Activated T-cell treated with anti-CD3 and anti-CD28 coated beads, Interleukin-2, amount 50 U/mL, for 24 hours (primary cell): Measurements from ENCODE around the gene MELTF.

ENCODE experiments used
- DNase-seq: peaks from one replicate; pipeline ENCODE4 v3.0.0-alpha.2; 2020
- H3K27ac Mint-ChIP-seq: 2 replicates; pipeline ENCODE4 v1.8.0; 2020; ENCODE audit warnings: mild to moderate bottlenecking, mixed read lengths
- H3K27me3 Mint-ChIP-seq: 2 replicates; pipeline ENCODE4 v1.8.0; 2020; ENCODE audit warnings: mixed read lengths
- H3K36me3 Mint-ChIP-seq: 2 replicates; pipeline ENCODE4 v1.8.0; 2020; ENCODE audit warnings: low read depth, mixed read lengths
- H3K4me1 Mint-ChIP-seq: 2 replicates; pipeline ENCODE4 v1.8.0; 2020; ENCODE audit warnings: low read depth, mixed read lengths
- H3K4me3 Mint-ChIP-seq: 2 replicates; pipeline ENCODE4 v1.8.0; 2020; ENCODE audit warnings: mild to moderate bottlenecking, moderate library complexity, mixed read lengths
- H3K9me3 Mint-ChIP-seq: 2 replicates; pipeline ENCODE4 v1.8.0; 2020; ENCODE audit warnings: mixed read lengths

The MELTF gene

GRCh38 chr3:197022405-197023231, 7.0 kb downstream of the MELTF start:
- no peak overlapping the region for H3K27ac Mint-ChIP-seq
- no peaks in the 10 kb centered on the region for H3K36me3 Mint-ChIP-seq
- H3K9me3 Mint-ChIP-seq = no peaks in the 10 kb centered on the region
- peaks cover 12% of the 10 kb centered on the region for H3K4me1 Mint-ChIP-seq
- no peak overlapping the region for H3K4me3 Mint-ChIP-seq
- no peak for DNase-seq
- H3K27me3 Mint-ChIP-seq = peaks cover 38% of the 10 kb centered on the region

- H3K9me3 Mint-ChIP-seq = no peaks in the 10 kb centered on the region
- no peak overlapping the region for H3K4me3 Mint-ChIP-seq
- no peak for DNase-seq
- peaks cover 12% of the 10 kb centered on the region for H3K4me1 Mint-ChIP-seq
- H3K36me3 Mint-ChIP-seq = no peaks in the 10 kb centered on the region
- no peak overlapping the region for H3K27ac Mint-ChIP-seq
- peaks cover 38% of the 10 kb centered on the region for H3K27me3 Mint-ChIP-seq
Measured at GRCh38 chr3:197021729-197022404, 7.8 kb downstream of the MELTF start.

DNA sequence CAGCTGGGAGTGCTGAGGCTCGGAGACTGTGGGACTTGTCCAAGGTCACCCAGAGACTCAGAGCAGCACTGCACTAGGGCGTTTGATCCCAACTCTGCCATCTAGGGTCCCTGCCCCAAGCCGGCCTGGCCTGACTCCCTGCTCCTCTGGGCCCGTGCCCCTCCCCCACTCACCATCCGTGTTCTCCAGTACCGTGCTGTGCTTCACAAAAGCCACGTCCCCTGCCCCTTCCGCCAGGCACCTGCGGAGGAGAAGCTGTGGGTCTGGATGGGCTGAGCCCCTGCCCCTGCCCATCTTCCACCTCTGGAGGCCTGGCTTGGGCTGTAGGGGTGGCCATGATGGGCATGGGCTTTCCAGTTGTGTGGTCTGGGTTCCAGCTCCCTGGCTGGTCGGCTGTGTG, 8.4 kb downstream of the MELTF start:
- Mint-ChIP-seq H3K27me3 (peaks cover 38% of the 10 kb centered on the region), H3K4me3 (no peak overlapping the region), H3K36me3 (no peaks in the 10 kb centered on the region), H3K27ac (no peak overlapping the region), H3K4me1 (peaks cover 12% of the 10 kb centered on the region), H3K9me3 (no peaks in the 10 kb centered on the region)
- no peak for DNase-seq

DNA sequence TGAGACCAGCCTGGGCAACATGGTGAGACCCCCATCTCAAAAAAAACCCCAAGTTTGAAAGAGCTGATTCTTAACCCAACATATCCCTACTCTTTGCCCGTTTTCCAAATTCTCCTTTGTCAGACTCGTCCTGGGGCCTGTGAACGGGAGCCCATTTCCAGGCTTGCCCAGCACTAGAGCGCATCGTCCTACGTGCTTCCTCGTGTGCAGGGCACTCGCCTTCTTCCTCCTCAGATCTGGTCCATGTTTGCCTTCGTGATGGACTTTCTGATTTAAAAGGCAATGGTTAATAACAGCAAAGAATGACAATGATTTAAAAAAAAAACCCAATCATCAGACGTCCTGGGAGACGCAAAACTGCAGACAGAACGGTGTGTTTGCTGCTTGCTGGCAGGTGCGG, 10.1 kb downstream of the MELTF start:
- Mint-ChIP-seq H3K4me3 (no peak overlapping the region), H3K9me3 (no peaks in the 10 kb centered on the region), H3K27ac (no peak overlapping the region), H3K27me3 (peaks cover 27% of the 10 kb centered on the region), H3K36me3 (no peaks in the 10 kb centered on the region), H3K4me1 (peaks cover 12% of the 10 kb centered on the region)
- peak; percentile 2 for DNase-seq

GRCh38 chr3:197019021-197019420, 10.6 kb downstream of the MELTF start:
- DNase-seq = no peak
- no peaks in the 10 kb centered on the region for H3K9me3 Mint-ChIP-seq
- no peak overlapping the region for H3K27ac Mint-ChIP-seq
- peaks cover 23% of the 10 kb centered on the region for H3K27me3 Mint-ChIP-seq
- H3K4me1 Mint-ChIP-seq = peaks cover 12% of the 10 kb centered on the region
- H3K36me3 Mint-ChIP-seq = no peaks in the 10 kb centered on the region
- no peak overlapping the region for H3K4me3 Mint-ChIP-seq

GRCh38 chr3:197017003-197017402, 12.6 kb downstream of the MELTF start:
- no peaks in the 10 kb centered on the region for H3K4me1 Mint-ChIP-seq
- DNase-seq = no peak
- H3K36me3 Mint-ChIP-seq = no peaks in the 10 kb centered on the region
- no peaks in the 10 kb centered on the region for H3K9me3 Mint-ChIP-seq
- H3K4me3 Mint-ChIP-seq = no peak overlapping the region
- peaks cover 4% of the 10 kb centered on the region for H3K27me3 Mint-ChIP-seq
- no peak overlapping the region for H3K27ac Mint-ChIP-seq

- no peaks in the 10 kb centered on the region for H3K9me3 Mint-ChIP-seq
- H3K4me3 Mint-ChIP-seq = no peak overlapping the region
- no peak overlapping the region for H3K27ac Mint-ChIP-seq
- no peak for DNase-seq
- H3K27me3 Mint-ChIP-seq = no peaks in the 10 kb centered on the region
- no peaks in the 10 kb centered on the region for H3K4me1 Mint-ChIP-seq
- H3K36me3 Mint-ChIP-seq = no peaks in the 10 kb centered on the region
Measured at GRCh38 chr3:197015790-197016736, 13.6 kb downstream of the MELTF start.

- H3K36me3 Mint-ChIP-seq = no peaks in the 10 kb centered on the region
- H3K4me3 Mint-ChIP-seq = no peak overlapping the region
- DNase-seq = no peak
- no peak overlapping the region for H3K27ac Mint-ChIP-seq
- no peaks in the 10 kb centered on the region for H3K27me3 Mint-ChIP-seq
- no peaks in the 10 kb centered on the region for H3K4me1 Mint-ChIP-seq
- H3K9me3 Mint-ChIP-seq = no peaks in the 10 kb centered on the region
Measured at GRCh38 chr3:197014942-197015575, 14.6 kb downstream of the MELTF start.

GRCh38 chr3:197014024-197014423, 15.6 kb downstream of the MELTF start:
- H3K9me3 Mint-ChIP-seq = no peaks in the 10 kb centered on the region
- DNase-seq = no peak
- no peaks in the 10 kb centered on the region for H3K27me3 Mint-ChIP-seq
- no peak overlapping the region for H3K27ac Mint-ChIP-seq
- H3K4me1 Mint-ChIP-seq = no peaks in the 10 kb centered on the region
- H3K36me3 Mint-ChIP-seq = no peaks in the 10 kb centered on the region
- no peak overlapping the region for H3K4me3 Mint-ChIP-seq

GRCh38 chr3:197012540-197012883, 17.1 kb downstream of the MELTF start:
- Mint-ChIP-seq H3K27me3 (no peaks in the 10 kb centered on the region), H3K4me1 (no peaks in the 10 kb centered on the region), H3K4me3 (no peak overlapping the region), H3K36me3 (no peaks in the 10 kb centered on the region), H3K27ac (no peak overlapping the region), H3K9me3 (no peaks in the 10 kb centered on the region)
- no peak for DNase-seq

DNA sequence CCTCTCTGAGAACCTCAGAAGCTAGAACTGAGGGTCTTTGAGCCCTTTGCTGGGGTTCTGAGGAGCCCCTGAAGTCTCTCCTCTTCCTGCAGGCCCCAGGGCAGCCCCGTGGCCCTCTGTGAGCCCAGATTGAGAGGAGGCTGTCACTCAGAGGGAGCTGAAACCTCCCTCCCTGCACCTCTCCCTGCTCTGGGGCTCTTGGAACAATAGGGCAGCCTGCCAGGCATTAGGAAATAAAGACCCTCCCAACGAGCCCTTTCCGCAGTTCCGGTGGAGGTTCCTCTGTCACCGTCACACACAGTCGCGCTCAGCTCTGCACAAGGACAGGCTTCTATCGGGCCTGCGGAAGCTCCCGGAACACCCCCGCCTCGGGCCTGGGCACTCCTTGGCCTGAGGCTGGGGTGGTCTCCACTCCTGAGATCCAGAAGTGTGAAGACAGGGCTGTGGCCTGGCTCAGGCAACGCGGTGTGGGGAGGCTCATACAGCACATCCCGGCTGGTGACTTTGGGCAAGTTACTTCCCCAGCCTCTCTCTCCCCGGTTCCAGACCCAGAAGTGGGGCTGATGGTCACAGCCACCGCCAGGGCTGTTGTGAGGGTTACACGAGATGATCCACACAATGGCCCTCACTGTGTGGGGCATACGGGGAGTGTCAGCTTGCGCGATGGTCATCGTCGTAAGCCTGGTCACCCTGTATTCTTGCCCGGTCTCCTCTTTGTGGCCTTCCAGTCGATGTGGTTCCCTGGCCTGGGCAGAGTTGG, 17.7 kb downstream of the MELTF start:
- H3K36me3 Mint-ChIP-seq = no peaks in the 10 kb centered on the region

DNA sequence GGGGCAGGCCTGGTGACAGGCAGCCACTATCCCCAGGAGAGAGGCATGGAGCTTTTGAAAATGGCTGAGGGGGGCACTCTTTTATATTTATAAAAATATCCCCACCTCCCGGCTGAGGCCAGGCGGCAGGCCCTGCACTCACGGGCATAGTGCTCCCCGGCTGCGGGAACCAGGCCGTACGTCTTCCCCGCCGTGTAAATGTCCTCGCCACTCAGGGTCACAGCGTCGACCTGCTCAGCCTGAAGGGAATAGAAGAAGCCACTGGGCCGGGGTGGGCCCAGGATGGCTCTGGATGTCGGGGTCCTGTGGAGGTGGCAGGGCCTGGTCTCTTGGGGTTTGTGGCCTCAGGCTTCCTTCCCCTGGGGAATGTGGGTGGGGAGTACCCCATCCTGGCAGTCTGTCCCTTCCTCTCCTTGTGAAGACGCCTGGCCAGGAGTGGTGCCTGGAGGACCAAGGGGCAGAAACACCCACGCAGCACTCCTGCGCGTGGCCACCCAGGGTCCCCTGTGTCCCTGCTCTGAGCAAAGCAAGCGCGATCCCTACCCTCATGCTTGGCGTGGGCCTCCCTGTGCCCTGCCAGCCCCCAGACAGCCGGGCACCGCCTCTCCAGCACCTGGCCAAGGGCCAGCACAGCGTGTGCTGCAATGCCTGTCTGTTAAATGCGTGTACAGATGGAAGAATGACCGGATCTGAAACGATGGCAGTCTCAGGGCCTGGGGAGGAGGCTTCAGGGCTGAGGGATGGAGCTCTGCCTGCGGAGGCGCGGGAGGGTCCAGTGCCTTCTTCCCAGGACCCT, 18.9 kb downstream of the MELTF start:
- H3K4me3 Mint-ChIP-seq = no peak overlapping the region
- no peaks in the 10 kb centered on the region for H3K36me3 Mint-ChIP-seq
- H3K27ac Mint-ChIP-seq = no peak overlapping the region
- no peaks in the 10 kb centered on the region for H3K27me3 Mint-ChIP-seq
- H3K9me3 Mint-ChIP-seq = no peaks in the 10 kb centered on the region
- no peaks in the 10 kb centered on the region for H3K4me1 Mint-ChIP-seq
- no peak for DNase-seq

More for the DNA sequence above, 17.7 kb downstream of the MELTF start:
- DNase-seq = no peak
- H3K9me3 Mint-ChIP-seq = no peaks in the 10 kb centered on the region
- H3K4me1 Mint-ChIP-seq = no peaks in the 10 kb centered on the region
- no peak overlapping the region for H3K27ac Mint-ChIP-seq
- no peaks in the 10 kb centered on the region for H3K27me3 Mint-ChIP-seq
- no peak overlapping the region for H3K4me3 Mint-ChIP-seq

GRCh38 chr3:197009532-197010019, 20.0 kb downstream of the MELTF start:
- no peak overlapping the region for H3K4me3 Mint-ChIP-seq
- no peaks in the 10 kb centered on the region for H3K4me1 Mint-ChIP-seq
- no peaks in the 10 kb centered on the region for H3K9me3 Mint-ChIP-seq
- no peaks in the 10 kb centered on the region for H3K27me3 Mint-ChIP-seq
- no peak overlapping the region for H3K27ac Mint-ChIP-seq
- no peaks in the 10 kb centered on the region for H3K36me3 Mint-ChIP-seq
- DNase-seq = no peak
